ENCODE results near the gene PCDH19. TPM values are rescaled to one million over a fixed set of nuclear protein-coding genes. Genes with fewer than 3 reads are reported as not detected.

Gene PCDH19
- total and polyA plus RNA-seq, 8 donors: 0.08 to 0.44 (median 0.18) TPM

GRCh38 chrX:100289066-100289558 lies 121.0 kb downstream of the PCDH19 start:
- peaks cover 0 to 10% (median 0%) of the 10 kb centered on the region in 4 donors for H3K27me3 ChIP-seq
- no peaks in the 10 kb centered on the region for H3K36me3 ChIP-seq
- TF ChIP-seq, protein P1, sequence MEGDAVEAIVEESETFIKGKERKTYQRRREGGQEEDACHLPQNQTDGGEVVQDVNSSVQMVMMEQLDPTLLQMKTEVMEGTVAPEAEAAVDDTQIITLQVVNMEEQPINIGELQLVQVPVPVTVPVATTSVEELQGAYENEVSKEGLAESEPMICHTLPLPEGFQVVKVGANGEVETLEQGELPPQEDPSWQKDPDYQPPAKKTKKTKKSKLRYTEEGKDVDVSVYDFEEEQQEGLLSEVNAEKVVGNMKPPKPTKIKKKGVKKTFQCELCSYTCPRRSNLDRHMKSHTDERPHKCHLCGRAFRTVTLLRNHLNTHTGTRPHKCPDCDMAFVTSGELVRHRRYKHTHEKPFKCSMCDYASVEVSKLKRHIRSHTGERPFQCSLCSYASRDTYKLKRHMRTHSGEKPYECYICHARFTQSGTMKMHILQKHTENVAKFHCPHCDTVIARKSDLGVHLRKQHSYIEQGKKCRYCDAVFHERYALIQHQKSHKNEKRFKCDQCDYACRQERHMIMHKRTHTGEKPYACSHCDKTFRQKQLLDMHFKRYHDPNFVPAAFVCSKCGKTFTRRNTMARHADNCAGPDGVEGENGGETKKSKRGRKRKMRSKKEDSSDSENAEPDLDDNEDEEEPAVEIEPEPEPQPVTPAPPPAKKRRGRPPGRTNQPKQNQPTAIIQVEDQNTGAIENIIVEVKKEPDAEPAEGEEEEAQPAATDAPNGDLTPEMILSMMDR (IDR thresholded peaks at IDR 0.05): no peak
- H3K4me3 ChIP-seq: no peak overlapping the region
- intact Hi-C loops (cut with DNase I): no loop called here
- no peaks in the 10 kb centered on the region for H3K9me3 ChIP-seq
- no peaks in the 10 kb centered on the region for H3K4me1 ChIP-seq
- ATAC-seq (no peak), DNase-seq (no peak), FAIRE-seq (no peak)
- H3K27ac ChIP-seq: no peak overlapping the region

DNA sequence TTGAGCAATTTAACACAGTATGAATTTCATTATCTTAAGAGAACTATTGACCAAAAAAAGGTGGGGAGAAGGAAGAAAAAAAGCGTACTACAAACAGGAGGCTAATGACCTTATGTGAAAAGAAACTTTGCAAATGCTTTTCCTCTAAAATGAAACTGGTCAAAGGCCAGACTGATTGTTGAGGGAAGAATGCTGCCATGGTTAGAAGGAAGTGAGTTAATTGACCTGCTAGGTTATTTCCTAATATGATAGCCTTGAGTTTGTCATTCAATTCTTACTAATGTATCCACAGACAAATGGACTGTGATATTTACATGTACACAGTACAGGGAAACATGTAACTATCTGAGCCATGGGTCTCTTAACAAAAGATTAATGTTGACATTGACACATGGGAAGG lies 132.8 kb downstream of the PCDH19 start:
- no peaks in the 10 kb centered on the region for H3K9me3 ChIP-seq
- H3K27me3 ChIP-seq: no peaks in the 10 kb centered on the region
- FAIRE-seq: no peak
- DNase-seq: no peak
- intact Hi-C loops (cut with DNase I): no loop called here
- peak in 2 of 4 donors; percentile 21 to 33 for ATAC-seq
- H3K36me3 ChIP-seq: no peaks in the 10 kb centered on the region
- H3K4me1 ChIP-seq: no peaks in the 10 kb centered on the region
- H3K27ac ChIP-seq: no peak overlapping the region
- TF ChIP-seq, protein P1 (IDR thresholded peaks at IDR 0.05): no peak
- no peak overlapping the region for H3K4me3 ChIP-seq
- WGBS, 2 donors: 26 to 59% methylated on average over 1 of the region's 1 CpG

DNA sequence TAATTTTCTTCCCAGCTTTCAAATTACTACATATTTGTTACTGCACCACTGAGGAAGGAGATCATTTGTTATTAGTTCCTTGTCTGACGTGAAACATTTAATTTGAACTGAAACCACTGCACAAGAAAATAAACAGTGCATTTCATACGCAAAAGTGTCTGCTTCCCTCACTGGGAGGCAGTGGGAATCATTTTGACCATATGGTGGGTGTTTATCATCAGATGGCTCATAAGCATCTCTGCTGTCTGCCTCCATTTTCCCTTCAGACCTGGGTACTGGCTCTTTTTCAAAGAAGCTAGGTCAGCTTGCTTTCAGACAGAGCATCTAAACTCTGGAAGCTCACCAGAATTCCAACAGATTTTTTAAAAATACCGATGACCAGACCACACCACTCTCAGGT lies 135.2 kb downstream of the PCDH19 start:
- H3K4me3 ChIP-seq: no peak overlapping the region
- no peaks in the 10 kb centered on the region for H3K36me3 ChIP-seq
- TF ChIP-seq, protein P1 (IDR thresholded peaks at IDR 0.05): no peak
- ATAC-seq (no peak), FAIRE-seq (no peak), DNase-seq (no peak)
- no peaks in the 10 kb centered on the region for H3K9me3 ChIP-seq
- H3K27me3 ChIP-seq: no peaks in the 10 kb centered on the region
- 45 to 52% methylated on average over 3 of the region's 3 CpGs for WGBS, 2 donors
- intact Hi-C loops (cut with DNase I): no loop called here
- H3K4me1 ChIP-seq: no peaks in the 10 kb centered on the region
- no peak overlapping the region for H3K27ac ChIP-seq

DNA sequence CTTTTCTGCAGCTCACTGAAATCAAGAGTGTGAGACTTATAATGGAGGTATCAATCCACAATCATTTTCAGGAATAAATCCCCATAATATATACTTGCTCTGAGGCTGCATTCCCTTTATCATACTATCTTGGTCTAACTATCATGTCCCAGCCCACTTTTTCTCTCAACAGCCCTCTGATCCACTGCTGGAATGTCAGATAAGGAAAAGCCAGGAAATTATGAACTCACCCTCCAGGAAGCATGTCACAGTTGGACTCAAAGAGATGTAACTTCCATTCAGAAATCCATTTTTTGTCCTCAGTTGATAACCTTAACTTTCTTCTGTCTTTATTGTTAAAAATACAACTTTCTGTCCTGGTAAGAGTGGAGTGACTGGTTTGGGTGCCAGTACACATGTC lies 144.9 kb downstream of the PCDH19 start:
- TF ChIP-seq, protein P1 (IDR thresholded peaks at IDR 0.05): no peak
- Histone ChIP-seq H3K27ac (no peak overlapping the region), H3K4me3 (no peak overlapping the region), H3K36me3 (no peaks in the 10 kb centered on the region), H3K9me3 (no peaks in the 10 kb centered on the region), H3K4me1 (no peaks in the 10 kb centered on the region), H3K27me3 (no peaks in the 10 kb centered on the region)
- no peak for FAIRE-seq
- ATAC-seq: no peak
- DNase-seq: no peak
- intact Hi-C loops (cut with DNase I): no loop called here

GRCh38 chrX:100264200-100264599 lies 145.9 kb downstream of the PCDH19 start:
- TF ChIP-seq, protein P1 (IDR thresholded peaks at IDR 0.05): no peak
- no peak for ATAC-seq

More at GRCh38 chrX:100264200-100264599, 145.9 kb downstream of the PCDH19 start:
- DNase-seq (no peak), FAIRE-seq (no peak)
- WGBS, 2 donors: 25 to 38% methylated on average over 2 of the region's 2 CpGs
- no peaks in the 10 kb centered on the region for H3K27me3 ChIP-seq
- H3K36me3 ChIP-seq: no peaks in the 10 kb centered on the region
- H3K27ac ChIP-seq: no peak overlapping the region
- intact Hi-C loops (cut with DNase I): no loop called here
- no peaks in the 10 kb centered on the region for H3K4me1 ChIP-seq
- no peak overlapping the region for H3K4me3 ChIP-seq
- no peaks in the 10 kb centered on the region for H3K9me3 ChIP-seq

All from pancreas (tissue), 10 donors.